Heart left ventricle (tissue), 13 donors: ENCODE data around the gene CBFA2T3.

ENCODE experiments used
- POLR2A ChIP-seq, 2 donors: fragments of 450-650 bp; IDR thresholded peaks; one replicate each; pipeline ENCODE4 v1.6.1; 2017; ENCODE audit warnings: antibody characterized with exemption in 2 of 2, mild to moderate bottlenecking in 2 of 2, moderate library complexity in 2 of 2
- TF ChIP-seq, protein P1 (sequence below), 12 donors: fragments of 200-600 bp; sonication (generic) in 4 of 12; IDR thresholded peaks; one replicate each; pipeline versions ENCODE4 v1.5.0 to v1.8.0; 2018 to 2022; ENCODE audit warnings: antibody characterized with exemption in 12 of 12, mild to moderate bottlenecking in 5 of 12
- donor health status: ischemic (EF 13 %, LVEDD 7.1; RV severe dilation, severe dysfunction).
- donor health status: DM: no; HTN: yes; CAD: no.
- donor health status: DM: no; HTN: no; CAD: no.
- donor health status: ischemic (EF 25% LVEDD 6.9; RV normal size, moderate dysfunction).
- donor health status: ischemic (EF 25% LVEDD 5.7; RV mildly dilated, moderate dysfunction).
- donor health status: ischemic (EF 35%, LVEDD 5.7; RV mildly dilated, moderate dysfunction).
- donor health status: nonischemic (EF 11% LVEDD 7.7; RV severe dilation, severe dysfunction).
- donor health status: DM: yes; HTN: yes; CAD: no.
- donor health status: PGD.
- donor health status: ischemic (EF 29% LVEDD 5.4; RV normal size, mild dysfunction).
- donor health status: nonischemic (EF 23%, LVEDD 6.1; RV moderate dilation, normal function).

GRCh38 chr16:88966986-88967829 is 9.8 kb downstream of the CBFA2T3 start:
- TF ChIP-seq, protein P1, sequence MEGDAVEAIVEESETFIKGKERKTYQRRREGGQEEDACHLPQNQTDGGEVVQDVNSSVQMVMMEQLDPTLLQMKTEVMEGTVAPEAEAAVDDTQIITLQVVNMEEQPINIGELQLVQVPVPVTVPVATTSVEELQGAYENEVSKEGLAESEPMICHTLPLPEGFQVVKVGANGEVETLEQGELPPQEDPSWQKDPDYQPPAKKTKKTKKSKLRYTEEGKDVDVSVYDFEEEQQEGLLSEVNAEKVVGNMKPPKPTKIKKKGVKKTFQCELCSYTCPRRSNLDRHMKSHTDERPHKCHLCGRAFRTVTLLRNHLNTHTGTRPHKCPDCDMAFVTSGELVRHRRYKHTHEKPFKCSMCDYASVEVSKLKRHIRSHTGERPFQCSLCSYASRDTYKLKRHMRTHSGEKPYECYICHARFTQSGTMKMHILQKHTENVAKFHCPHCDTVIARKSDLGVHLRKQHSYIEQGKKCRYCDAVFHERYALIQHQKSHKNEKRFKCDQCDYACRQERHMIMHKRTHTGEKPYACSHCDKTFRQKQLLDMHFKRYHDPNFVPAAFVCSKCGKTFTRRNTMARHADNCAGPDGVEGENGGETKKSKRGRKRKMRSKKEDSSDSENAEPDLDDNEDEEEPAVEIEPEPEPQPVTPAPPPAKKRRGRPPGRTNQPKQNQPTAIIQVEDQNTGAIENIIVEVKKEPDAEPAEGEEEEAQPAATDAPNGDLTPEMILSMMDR (IDR thresholded peaks at IDR 0.05), result no peak
- TF ChIP-seq POLR2A (IDR thresholded peaks at IDR 0.05), result no peak
